Erythroblast (primary cell): ENCODE data around the gene ATRNL1.

Experiments
- GATA1 ChIP-seq: IDR thresholded peaks from 2 replicates; pipeline ENCODE4 v1.6.1; 2011; ENCODE audit warnings: low read depth, mild to moderate bottlenecking, control low read depth, low read length, moderate library complexity
- POLR2A ChIP-seq: IDR thresholded peaks from 2 replicates; pipeline ENCODE4 v1.6.1; 2011; ENCODE audit warnings: mild to moderate bottlenecking, low read length

- TF ChIP-seq POLR2A (no peak), GATA1 (no peak)
Measured at GRCh38 chr10:115066528-115066927, 26.6 kb upstream of the ATRNL1 start.
